Uterus (tissue), 4 donors: ENCODE measurements around the gene TAS2R20. TPM values are rescaled to one million over a fixed set of nuclear protein-coding genes. Genes with fewer than 3 reads are reported as not detected.

ENCODE experiments used
- DNase-seq, 2 donors: peaks; one replicate each; pipeline ENCODE4 v3.0.0-alpha.2; 2019 to 2020
- H3K27ac ChIP-seq, 2 donors: fragments of 200-600 bp; sonication (generic); 1 replicate in 1 of 2; 2 replicates in 1 of 2; pipeline ENCODE4 v1.5.1; 2016 to 2018
- H3K27me3 ChIP-seq, 2 donors: fragments of 200-600 bp; sonication (generic); one replicate each; pipeline ENCODE4 v1.5.1; 2018 to 2019; ENCODE audit warnings: control low read depth in 1 of 2
- H3K36me3 ChIP-seq, 2 donors: fragments of 200-600 bp; sonication (generic); one replicate each; pipeline ENCODE4 v1.5.1; 2019; ENCODE audit warnings: control low read depth in 1 of 2
- H3K4me1 ChIP-seq, 2 donors: fragments of 200-600 bp; sonication (generic); one replicate each; pipeline ENCODE4 v1.5.1; 2018 to 2019; ENCODE audit warnings: control low read depth in 1 of 2
- H3K4me3 ChIP-seq, 2 donors: fragments of 200-600 bp; sonication (generic); 1 replicate in 1 of 2; 2 replicates in 1 of 2; pipeline ENCODE4 v1.5.1; 2018 to 2019; ENCODE audit warnings: mild to moderate bottlenecking in 1 of 2
- H3K9me3 ChIP-seq, 2 donors: fragments of 200-600 bp; sonication (generic); one replicate each; pipeline ENCODE4 v1.5.1; 2019; ENCODE audit warnings: control low read depth in 1 of 2
- CTCF ChIP-seq, 4 experiments: fragments of 200-600 bp in 2 of 4; fragments of 450-650 bp in 2 of 4; sonication (generic) in 2 of 4; IDR thresholded peaks; one replicate each; pipeline ENCODE4 v1.5.1; 2016 to 2019; ENCODE audit warnings: antibody characterized with exemption in 4 of 4, mild to moderate bottlenecking in 2 of 4, moderate library complexity in 1 of 4
- POLR2A ChIP-seq, 2 donors: fragments of 450-650 bp; IDR thresholded peaks; one replicate each; pipeline ENCODE4 v1.6.1; 2016; ENCODE audit warnings: antibody characterized with exemption in 2 of 2, mild to moderate bottlenecking in 1 of 2, moderate library complexity in 1 of 2
- intact Hi-C: fragments of 100-400 bp; cut with DNase I; formaldehyde crosslinking; loops from one replicate; pipeline ENCODE4 v1.15.1; 2023; ENCODE audit warnings: low total_unique reads
- total RNA-seq, 4 donors: library from RNA; depleted of rRNA in 3 of 4; stranded (reverse); fragments of >200 nt in 3 of 4; gene quantifications; one replicate each; pipeline versions ENCODE4 v1.1.0 to v1.2.4, GENCODE V29; 2014 to 2023
- donor health status: DM: yes; HTN: yes; CAD: no.

Gene TAS2R20
- total RNA-seq, 4 donors from 2014 or later = 0.77 to 24.1 (median 4.8) TPM

DNA sequence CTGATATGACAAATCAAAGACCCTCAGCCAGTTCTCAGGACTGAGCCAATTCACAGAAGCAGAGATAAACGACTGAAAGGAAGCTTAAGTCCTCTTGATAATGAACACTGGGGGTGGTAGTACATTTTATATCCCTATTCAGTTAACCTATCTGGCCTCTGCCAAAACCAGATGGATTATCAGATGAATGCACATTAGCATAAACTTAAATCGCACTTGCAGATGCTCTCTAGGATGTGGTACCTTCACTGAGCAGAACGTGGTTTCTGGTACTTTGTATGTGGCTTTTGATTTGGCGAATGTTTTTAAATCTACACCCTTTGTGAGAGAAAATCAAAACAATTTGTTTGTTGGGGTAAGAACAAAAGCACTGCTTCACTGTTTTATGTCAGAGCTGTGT lies 37.9 kb downstream of the TAS2R20 start:
- no peaks in the 10 kb centered on the region for H3K9me3 ChIP-seq
- no peak overlapping the region for H3K27ac ChIP-seq
- H3K4me1 ChIP-seq = no peaks in the 10 kb centered on the region
- no peaks in the 10 kb centered on the region for H3K36me3 ChIP-seq
- intact Hi-C loops = no loop called here
- no peak for DNase-seq
- TF ChIP-seq CTCF (IDR thresholded peaks at IDR 0.05) (no peak), POLR2A (IDR thresholded peaks at IDR 0.05) (no peak)
- H3K27me3 ChIP-seq = no peaks in the 10 kb centered on the region
- no peak overlapping the region for H3K4me3 ChIP-seq

- DNase-seq = no peak
- H3K27me3 ChIP-seq = no peaks in the 10 kb centered on the region
- intact Hi-C loops = no loop called here
- no peak overlapping the region for H3K27ac ChIP-seq
- H3K4me1 ChIP-seq = no peaks in the 10 kb centered on the region
- no peaks in the 10 kb centered on the region for H3K9me3 ChIP-seq
- H3K36me3 ChIP-seq = no peaks in the 10 kb centered on the region
- no peak overlapping the region for H3K4me3 ChIP-seq
- no peak for TF ChIP-seq POLR2A (IDR thresholded peaks at IDR 0.05)
- no peak for TF ChIP-seq CTCF (IDR thresholded peaks at IDR 0.05)
These were observed 38.3 kb downstream of the TAS2R20 start for GRCh38 chr12:10959804-10960203.

DNA sequence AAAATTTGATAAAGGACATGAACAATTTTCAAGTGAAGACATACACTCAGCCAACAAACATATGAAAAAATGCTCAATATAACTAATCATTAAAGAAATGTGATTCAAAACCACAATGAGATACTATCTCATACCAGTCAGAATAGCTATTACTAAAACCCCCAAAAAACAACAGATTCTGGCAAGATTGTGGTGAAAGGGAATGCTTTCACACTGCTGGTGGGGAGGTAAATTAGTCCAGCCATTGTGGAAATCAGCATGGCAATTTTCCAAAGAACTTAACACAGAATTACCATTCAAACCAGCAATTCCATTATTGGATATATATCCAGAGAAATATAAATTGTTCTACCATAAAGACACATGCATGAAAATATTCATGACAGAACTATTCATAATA lies 40.4 kb downstream of the TAS2R20 start:
- Histone ChIP-seq H3K27ac (no peak overlapping the region), H3K4me1 (no peaks in the 10 kb centered on the region), H3K36me3 (no peaks in the 10 kb centered on the region), H3K9me3 (no peaks in the 10 kb centered on the region), H3K27me3 (no peaks in the 10 kb centered on the region), H3K4me3 (no peak overlapping the region)
- TF ChIP-seq POLR2A (IDR thresholded peaks at IDR 0.05) (no peak), CTCF (IDR thresholded peaks at IDR 0.05) (no peak)
- intact Hi-C loops = no loop called here
- DNase-seq = no peak

GRCh38 chr12:10956085-10956484 lies 42.0 kb downstream of the TAS2R20 start:
- H3K36me3 ChIP-seq = no peaks in the 10 kb centered on the region
- no peaks in the 10 kb centered on the region for H3K27me3 ChIP-seq
- H3K9me3 ChIP-seq = no peaks in the 10 kb centered on the region
- intact Hi-C loops = no loop called here
- no peak overlapping the region for H3K27ac ChIP-seq
- H3K4me3 ChIP-seq = no peak overlapping the region
- TF ChIP-seq CTCF (IDR thresholded peaks at IDR 0.05) (no peak), POLR2A (IDR thresholded peaks at IDR 0.05) (no peak)
- DNase-seq = no peak
- no peaks in the 10 kb centered on the region for H3K4me1 ChIP-seq

DNA sequence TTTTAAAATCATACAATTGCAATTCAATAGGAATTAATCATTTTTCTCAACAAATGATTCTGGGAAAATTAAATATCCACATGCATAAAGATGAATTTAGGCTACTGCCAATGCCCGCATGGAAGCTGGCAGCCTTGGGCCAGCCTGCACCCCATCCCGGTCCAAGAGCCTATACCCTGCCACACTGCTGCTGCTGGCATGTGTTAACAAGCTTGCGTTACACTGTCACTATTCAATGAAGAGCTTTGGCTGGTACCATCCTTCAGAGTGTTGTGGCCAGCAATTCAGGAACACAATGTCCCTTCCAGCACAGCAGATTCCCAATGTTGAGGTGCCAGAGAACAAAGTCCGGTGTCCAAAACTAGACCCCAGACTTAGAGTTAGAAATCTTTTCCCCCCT lies 45.5 kb downstream of the TAS2R20 start:
- no peaks in the 10 kb centered on the region for H3K4me1 ChIP-seq
- TF ChIP-seq CTCF (IDR thresholded peaks at IDR 0.05) (no peak), POLR2A (IDR thresholded peaks at IDR 0.05) (no peak)
- H3K9me3 ChIP-seq = no peaks in the 10 kb centered on the region
- H3K4me3 ChIP-seq = no peak overlapping the region
- intact Hi-C loops = no loop called here
- DNase-seq = no peak
- no peak overlapping the region for H3K27ac ChIP-seq
- H3K36me3 ChIP-seq = no peaks in the 10 kb centered on the region
- H3K27me3 ChIP-seq = no peaks in the 10 kb centered on the region

Other genes starting within 250 kb of the TAS2R20 start
- under 1 TPM in 1 of 4 donors, not detected in 3; 0.28 TPM for gene TAS2R7, start 195.7 kb downstream of the TAS2R20 start, total RNA-seq
- under 1 TPM in 1 of 4 donors, not detected in 3; 0.49 TPM for gene TAS2R8, start 191.0 kb downstream of the TAS2R20 start, total RNA-seq
- gene TAS2R9, start 188.1 kb downstream of the TAS2R20 start, total RNA-seq = under 1 TPM in 1 of 4 donors, not detected in 3; 0.28 TPM
- gene TAS2R10, start 171.9 kb downstream of the TAS2R20 start, total RNA-seq = 1 to 10 TPM in 2 of 4 donors, not detected in 2; 2.3 to 5.2 TPM
- 10 to 100 TPM in 1 of 4 donors, 1 to 10 TPM in 2, not detected in 1; 3.0 to 11.0 (median 7.9) TPM for gene PRR4, start 148.8 kb downstream of the TAS2R20 start, total RNA-seq
- gene PRH1, start 114.0 kb downstream of the TAS2R20 start, total RNA-seq = 10 to 100 TPM; 13.1 to 84.0 (median 57.5) TPM
- gene TAS2R13, start 88.7 kb downstream of the TAS2R20 start, total RNA-seq = 10 to 100 TPM in 1 of 4 donors, 1 to 10 TPM in 2, under 1 TPM in 1; 0.51 to 11.3 (median 4.3) TPM
- not detected for gene PRH2, start 69.1 kb downstream of the TAS2R20 start, total RNA-seq
- 10 to 100 TPM in 1 of 4 donors, 1 to 10 TPM in 2, under 1 TPM in 1; 0.26 to 21.1 (median 9.1) TPM for gene TAS2R14, start 59.0 kb downstream of the TAS2R20 start, total RNA-seq
- gene TAS2R50, start 11.4 kb downstream of the TAS2R20 start, total RNA-seq = 10 to 100 TPM in 1 of 4 donors, 1 to 10 TPM in 2, not detected in 1; 1.2 to 20.0 (median 5.8) TPM
- 10 to 100 TPM in 2 of 4 donors, 1 to 10 TPM in 2; 2.6 to 32.1 (median 8.2) TPM for gene TAS2R19, start 24.3 kb upstream of the TAS2R20 start, total RNA-seq
- 10 to 100 TPM in 3 of 4 donors, under 1 TPM in 1; 0.59 to 30.8 (median 15.7) TPM for gene TAS2R31, start 33.1 kb upstream of the TAS2R20 start, total RNA-seq
- 1 to 10 TPM in 2 of 4 donors, not detected in 2; 5.5 to 8.7 TPM for gene TAS2R46, start 64.0 kb upstream of the TAS2R20 start, total RNA-seq
- 10 to 100 TPM in 1 of 4 donors, 1 to 10 TPM in 1, under 1 TPM in 1, not detected in 1; 0.29 to 19.5 (median 7.7) TPM for gene TAS2R43, start 94.0 kb upstream of the TAS2R20 start, total RNA-seq
- 10 to 100 TPM in 2 of 4 donors, 1 to 10 TPM in 1, not detected in 1; 9.4 to 34.9 (median 14.9) TPM for gene TAS2R30, start 136.3 kb upstream of the TAS2R20 start, total RNA-seq
- gene SMIM10L1, start 172.9 kb upstream of the TAS2R20 start, total RNA-seq = 1 to 10 TPM; 3.6 to 7.5 (median 7.1) TPM
- not detected for gene TAS2R42, start 188.6 kb upstream of the TAS2R20 start, total RNA-seq